ENCODE measurements around the gene GET4. TPM values are rescaled to one million over a fixed set of nuclear protein-coding genes. Genes with fewer than 3 reads are reported as not detected.

GET4 gene
- total and polyA plus RNA-seq, 2 of the 13 experiments (the other 11 are each of a cell fraction or from before 2014, with no cell fraction given): 28.2 to 35.2 TPM

DNA sequence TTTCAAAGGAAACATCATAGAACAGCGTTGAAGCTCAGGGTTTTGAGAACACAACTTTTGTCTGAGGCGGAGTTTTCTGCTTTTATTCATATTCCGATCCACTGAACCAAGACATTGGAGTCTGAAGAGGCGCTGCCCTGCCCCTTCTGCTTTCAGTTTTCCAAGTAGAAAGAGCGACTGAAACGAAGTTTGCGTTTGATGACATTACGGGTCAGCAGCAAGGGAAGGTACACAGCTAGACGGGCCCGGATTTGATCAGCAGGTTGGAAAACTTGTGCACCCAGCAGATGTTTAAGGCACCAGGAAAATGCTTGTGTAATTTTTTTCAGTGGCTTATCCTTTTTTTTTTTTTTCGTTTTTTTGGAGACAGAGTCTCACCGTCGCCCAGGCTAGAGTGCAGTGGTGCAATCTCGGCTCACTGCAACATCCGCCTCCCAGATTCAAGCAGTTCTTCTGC is 43.4 kb upstream of the GET4 start:
- Histone ChIP-seq H3K79me2 (ENCODE audit: insufficient read depth, low read length) (peaks cover 78% of the 10 kb centered on the region), H3K27me3 (ENCODE audit: control insufficient read depth in 1 of 2, insufficient read depth in 2 of 2, low read length in 2 of 2) (no peaks in the 10 kb centered on the region), H3K36me3 (replicated peaks in 1 of 2; ENCODE audit: control insufficient read depth in 1 of 2, insufficient read depth in 2 of 2, low read length in 2 of 2) (peaks cover 1 to 6% of the 10 kb centered on the region in 2 experiments; a peak in 4 of 5 replicates), H3K4me2 (ENCODE audit: low read depth, low read length) (no peak overlapping the region), H3K4me3 (replicated peaks in 1 of 3; ENCODE audit: insufficient read depth in 1 of 3, low read depth in 2 of 3, low read length in 3 of 3) (no peak overlapping the region), H4K20me1 (ENCODE audit: insufficient read depth, low read length) (peaks cover 13% of the 10 kb centered on the region), H3K27ac (ENCODE audit: extremely low read length, insufficient read depth, low read length) (no peak overlapping the region), H2AFZ (ENCODE audit: low read length) (no peak overlapping the region), H3K9me3 (ENCODE audit: low read length) (no peaks in the 10 kb centered on the region), H3K4me1 (ENCODE audit: insufficient read depth, low read length) (peaks cover 23% of the 10 kb centered on the region), H3K9ac (ENCODE audit: insufficient read depth, low read depth, low read length) (no peak overlapping the region)
- BruUV-seq (replicated peaks): no TSS peak
- no peak for FAIRE-seq
- ATAC-seq: no peak
- intact Hi-C loops (cut with micrococcal nuclease; ENCODE audit: unreplicated experiment) (no loop called here), in situ Hi-C loops (cut with HindIII; ENCODE audit: extremely low pct_ligation_motif_present, low pct_unique_long_range_greater_than_20kb) (no loop called here)
- ChIA-PET POLR2A (no interaction called here), CTCF (ENCODE audit: low intra/inter-chr PET ratio, low total read pairs) (no interaction called here)
- DNase-seq (ENCODE audit: low spot score): no peak
- WGBS (ENCODE audit: low lambda C conversion rate): 97% methylated on average over 15 of the region's 15 CpGs
- TF ChIP-seq, protein P1, sequence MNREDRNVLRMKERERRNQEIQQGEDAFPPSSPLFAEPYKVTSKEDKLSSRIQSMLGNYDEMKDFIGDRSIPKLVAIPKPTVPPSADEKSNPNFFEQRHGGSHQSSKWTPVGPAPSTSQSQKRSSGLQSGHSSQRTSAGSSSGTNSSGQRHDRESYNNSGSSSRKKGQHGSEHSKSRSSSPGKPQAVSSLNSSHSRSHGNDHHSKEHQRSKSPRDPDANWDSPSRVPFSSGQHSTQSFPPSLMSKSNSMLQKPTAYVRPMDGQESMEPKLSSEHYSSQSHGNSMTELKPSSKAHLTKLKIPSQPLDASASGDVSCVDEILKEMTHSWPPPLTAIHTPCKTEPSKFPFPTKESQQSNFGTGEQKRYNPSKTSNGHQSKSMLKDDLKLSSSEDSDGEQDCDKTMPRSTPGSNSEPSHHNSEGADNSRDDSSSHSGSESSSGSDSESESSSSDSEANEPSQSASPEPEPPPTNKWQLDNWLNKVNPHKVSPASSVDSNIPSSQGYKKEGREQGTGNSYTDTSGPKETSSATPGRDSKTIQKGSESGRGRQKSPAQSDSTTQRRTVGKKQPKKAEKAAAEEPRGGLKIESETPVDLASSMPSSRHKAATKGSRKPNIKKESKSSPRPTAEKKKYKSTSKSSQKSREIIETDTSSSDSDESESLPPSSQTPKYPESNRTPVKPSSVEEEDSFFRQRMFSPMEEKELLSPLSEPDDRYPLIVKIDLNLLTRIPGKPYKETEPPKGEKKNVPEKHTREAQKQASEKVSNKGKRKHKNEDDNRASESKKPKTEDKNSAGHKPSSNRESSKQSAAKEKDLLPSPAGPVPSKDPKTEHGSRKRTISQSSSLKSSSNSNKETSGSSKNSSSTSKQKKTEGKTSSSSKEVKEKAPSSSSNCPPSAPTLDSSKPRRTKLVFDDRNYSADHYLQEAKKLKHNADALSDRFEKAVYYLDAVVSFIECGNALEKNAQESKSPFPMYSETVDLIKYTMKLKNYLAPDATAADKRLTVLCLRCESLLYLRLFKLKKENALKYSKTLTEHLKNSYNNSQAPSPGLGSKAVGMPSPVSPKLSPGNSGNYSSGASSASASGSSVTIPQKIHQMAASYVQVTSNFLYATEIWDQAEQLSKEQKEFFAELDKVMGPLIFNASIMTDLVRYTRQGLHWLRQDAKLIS (CRISPR knock-in tag; IDR thresholded peaks at IDR 0.05): no peak
- TF ChIP-seq, protein P2, sequence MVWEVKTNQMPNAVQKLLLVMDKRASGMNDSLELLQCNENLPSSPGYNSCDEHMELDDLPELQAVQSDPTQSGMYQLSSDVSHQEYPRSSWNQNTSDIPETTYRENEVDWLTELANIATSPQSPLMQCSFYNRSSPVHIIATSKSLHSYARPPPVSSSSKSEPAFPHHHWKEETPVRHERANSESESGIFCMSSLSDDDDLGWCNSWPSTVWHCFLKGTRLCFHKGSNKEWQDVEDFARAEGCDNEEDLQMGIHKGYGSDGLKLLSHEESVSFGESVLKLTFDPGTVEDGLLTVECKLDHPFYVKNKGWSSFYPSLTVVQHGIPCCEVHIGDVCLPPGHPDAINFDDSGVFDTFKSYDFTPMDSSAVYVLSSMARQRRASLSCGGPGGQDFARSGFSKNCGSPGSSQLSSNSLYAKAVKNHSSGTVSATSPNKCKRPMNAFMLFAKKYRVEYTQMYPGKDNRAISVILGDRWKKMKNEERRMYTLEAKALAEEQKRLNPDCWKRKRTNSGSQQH (CRISPR knock-in tag; IDR thresholded peaks at IDR 0.05; ENCODE audit: low read depth): no peak
- TF ChIP-seq, protein P3, sequence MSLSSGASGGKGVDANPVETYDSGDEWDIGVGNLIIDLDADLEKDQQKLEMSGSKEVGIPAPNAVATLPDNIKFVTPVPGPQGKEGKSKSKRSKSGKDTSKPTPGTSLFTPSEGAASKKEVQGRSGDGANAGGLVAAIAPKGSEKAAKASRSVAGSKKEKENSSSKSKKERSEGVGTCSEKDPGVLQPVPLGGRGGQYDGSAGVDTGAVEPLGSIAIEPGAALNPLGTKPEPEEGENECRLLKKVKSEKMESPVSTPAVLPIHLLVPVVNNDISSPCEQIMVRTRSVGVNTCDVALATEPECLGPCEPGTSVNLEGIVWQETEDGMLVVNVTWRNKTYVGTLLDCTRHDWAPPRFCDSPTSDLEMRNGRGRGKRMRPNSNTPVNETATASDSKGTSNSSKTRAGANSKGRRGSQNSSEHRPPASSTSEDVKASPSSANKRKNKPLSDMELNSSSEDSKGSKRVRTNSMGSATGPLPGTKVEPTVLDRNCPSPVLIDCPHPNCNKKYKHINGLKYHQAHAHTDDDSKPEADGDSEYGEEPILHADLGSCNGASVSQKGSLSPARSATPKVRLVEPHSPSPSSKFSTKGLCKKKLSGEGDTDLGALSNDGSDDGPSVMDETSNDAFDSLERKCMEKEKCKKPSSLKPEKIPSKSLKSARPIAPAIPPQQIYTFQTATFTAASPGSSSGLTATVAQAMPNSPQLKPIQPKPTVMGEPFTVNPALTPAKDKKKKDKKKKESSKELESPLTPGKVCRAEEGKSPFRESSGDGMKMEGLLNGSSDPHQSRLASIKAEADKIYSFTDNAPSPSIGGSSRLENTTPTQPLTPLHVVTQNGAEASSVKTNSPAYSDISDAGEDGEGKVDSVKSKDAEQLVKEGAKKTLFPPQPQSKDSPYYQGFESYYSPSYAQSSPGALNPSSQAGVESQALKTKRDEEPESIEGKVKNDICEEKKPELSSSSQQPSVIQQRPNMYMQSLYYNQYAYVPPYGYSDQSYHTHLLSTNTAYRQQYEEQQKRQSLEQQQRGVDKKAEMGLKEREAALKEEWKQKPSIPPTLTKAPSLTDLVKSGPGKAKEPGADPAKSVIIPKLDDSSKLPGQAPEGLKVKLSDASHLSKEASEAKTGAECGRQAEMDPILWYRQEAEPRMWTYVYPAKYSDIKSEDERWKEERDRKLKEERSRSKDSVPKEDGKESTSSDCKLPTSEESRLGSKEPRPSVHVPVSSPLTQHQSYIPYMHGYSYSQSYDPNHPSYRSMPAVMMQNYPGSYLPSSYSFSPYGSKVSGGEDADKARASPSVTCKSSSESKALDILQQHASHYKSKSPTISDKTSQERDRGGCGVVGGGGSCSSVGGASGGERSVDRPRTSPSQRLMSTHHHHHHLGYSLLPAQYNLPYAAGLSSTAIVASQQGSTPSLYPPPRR (CRISPR knock-in tag; IDR thresholded peaks at IDR 0.05; ENCODE audit: borderline replicate concordance): no peak
- TF ChIP-seq HDAC2 (CRISPR knock-in tag; IDR thresholded peaks at IDR 0.05) (no peak), ZNF678 (CRISPR knock-in tag; IDR thresholded peaks at IDR 0.05) (no peak), ZNF235 (CRISPR knock-in tag; IDR thresholded peaks at IDR 0.05; ENCODE audit: borderline replicate concordance) (no peak), ZNF496 (CRISPR knock-in tag; IDR thresholded peaks at IDR 0.05; ENCODE audit: insufficient replicate concordance) (no peak), ZBTB37 (CRISPR knock-in tag; IDR thresholded peaks at IDR 0.05) (no peak), MTERF4 (CRISPR knock-in tag; IDR thresholded peaks at IDR 0.05) (no peak), SSRP1 (CRISPR knock-in tag; IDR thresholded peaks at IDR 0.05) (no peak), GPN1 (CRISPR knock-in tag; IDR thresholded peaks at IDR 0.05; ENCODE audit: borderline replicate concordance) (no peak)

Measured in HepG2 (cell line).